Transverse colon (tissue), 4 donors: ENCODE results near the gene PADI6. TPM values are rescaled to one million over a fixed set of nuclear protein-coding genes. Genes with fewer than 3 reads are reported as not detected.

Experiments used
- DNase-seq: peaks from one replicate; pipeline ENCODE4 v3.0.0-alpha.2; 2019
- H3K27ac ChIP-seq, 4 donors: fragments of 200-600 bp; sonication (generic); 2 replicates each; pipeline ENCODE4 v1.5.1; 2016 to 2018; ENCODE audit warnings: inconsistent platforms in 4 of 4
- H3K27me3 ChIP-seq: fragments of 200-600 bp; sonication (generic); 2 replicates; pipeline ENCODE4 v1.5.1; 2017; ENCODE audit warnings: inconsistent platforms
- H3K36me3 ChIP-seq, 4 donors: fragments of 200-600 bp; sonication (generic); 2 replicates each; pipeline ENCODE4 v1.5.1; 2017 to 2019; ENCODE audit warnings: inconsistent platforms in 4 of 4
- H3K4me1 ChIP-seq, 4 donors: fragments of 200-600 bp; sonication (generic); 2 replicates each; pipeline ENCODE4 v1.5.1; 2017 to 2020; ENCODE audit warnings: inconsistent platforms in 4 of 4
- H3K4me3 ChIP-seq, 4 donors: fragments of 200-600 bp; sonication (generic); 1 replicate in 1 of 4; 2 replicates in 3 of 4; pipeline versions ENCODE4 v1.5.1 to v1.6.1; 2017 to 2019; ENCODE audit warnings: inconsistent platforms in 4 of 4
- H3K9me3 ChIP-seq, 2 donors: fragments of 200-600 bp; sonication (generic); 2 replicates each; pipeline ENCODE4 v1.5.1; 2017 to 2019; ENCODE audit warnings: inconsistent platforms in 2 of 2
- CTCF ChIP-seq, 5 experiments: fragments of 200-600 bp in 3 of 5; fragments of 450-650 bp in 2 of 5; sonication (generic) in 3 of 5; IDR thresholded peaks; 1 replicate in 2 of 5; 2 replicates in 3 of 5; pipeline ENCODE4 v1.5.1; 2016 to 2017; ENCODE audit warnings: antibody characterized with exemption in 5 of 5, inconsistent platforms in 3 of 5, mild to moderate bottlenecking in 2 of 5, moderate library complexity in 1 of 5
- EP300 ChIP-seq: sonication (generic); formaldehyde crosslinking; IDR thresholded peaks from one replicate; pipeline ENCODE4 v1.6.1; 2017; ENCODE audit warnings: antibody characterized with exemption, low read depth
- POLR2A ChIP-seq: fragments of 450-650 bp; IDR thresholded peaks from one replicate; pipeline ENCODE4 v1.6.1; 2016; ENCODE audit warnings: antibody characterized with exemption, mild to moderate bottlenecking, moderate library complexity
- POLR2AphosphoS5 ChIP-seq, 3 donors: sonication (generic); formaldehyde crosslinking; IDR thresholded peaks; one replicate each; pipeline ENCODE4 v1.6.1; 2016; ENCODE audit warnings: antibody characterized with exemption in 3 of 3
- WGBS, 2 donors: methylation state at CpG; one replicate each; pipeline ENCODE4 v1.1.5; 2018; ENCODE audit warnings: low coverage in 1 of 2; 5-methylcytosine and 5-hydroxymethylcytosine counted together
- in situ Hi-C, 4 donors: fragments of 200-750 bp; cut with MboI; loops; one replicate each; pipeline versions ENCODE4 v1.15.0 to v1.15.1; 2017; ENCODE audit warnings: low sequenced_read_pairs in 3 of 4, low pct_ligation_motif_present in 1 of 4, low pct_unique_long_range_greater_than_20kb in 1 of 4
- intact Hi-C: fragments of 100-400 bp; cut with DNase I; formaldehyde crosslinking; loops from one replicate; pipeline ENCODE4 v1.15.1; 2023; ENCODE audit warnings: low total_unique reads
- total RNA-seq, 4 donors: library from RNA; depleted of rRNA; stranded (reverse); fragments of >200 nt; gene quantifications; one replicate each; pipeline ENCODE4 v1.1.0, GENCODE V29; 2016

The PADI6 gene
- total RNA-seq, 4 donors from 2014 or later, result not detected

GRCh38 chr1:17409391-17409811, 37.4 kb downstream of the PADI6 start:
- 96% methylated on average over 10 of the region's 10 CpGs; no CpG with 5 or more reads in 1 of the 2 donors for WGBS, 2 donors
- no peaks in the 10 kb centered on the region for H3K4me1 ChIP-seq
- no peak overlapping the region for H3K4me3 ChIP-seq
- intact Hi-C loops, result no loop called here
- no peak for DNase-seq
- H3K9me3 ChIP-seq, result no peaks in the 10 kb centered on the region
- H3K27me3 ChIP-seq, result no peaks in the 10 kb centered on the region
- no peak overlapping the region for H3K27ac ChIP-seq
- TF ChIP-seq POLR2AphosphoS5 (IDR thresholded peaks at IDR 0.05) (no peak), POLR2A (no peak), CTCF (IDR thresholded peaks at IDR 0.05) (no peak), EP300 (no peak)
- H3K36me3 ChIP-seq, result peaks cover 0 to 49% (median 21%) of the 10 kb centered on the region in 4 donors
- in situ Hi-C loops, result no loop called here

- WGBS, 2 donors, result 87 to 89% methylated on average over 4 to 16 of the region's 16 CpGs
- no peak for TF ChIP-seq EP300
- TF ChIP-seq CTCF (IDR thresholded peaks at IDR 0.05), result no peak
- TF ChIP-seq POLR2AphosphoS5 (IDR thresholded peaks at IDR 0.05), result no peak
- no peak for TF ChIP-seq POLR2A
- Histone ChIP-seq H3K27ac (no peak overlapping the region), H3K4me1 (no peaks in the 10 kb centered on the region), H3K36me3 (peaks cover 0 to 68% (median 31%) of the 10 kb centered on the region in 4 donors), H3K27me3 (no peaks in the 10 kb centered on the region), H3K9me3 (no peaks in the 10 kb centered on the region), H3K4me3 (no peak overlapping the region)
- no peak for DNase-seq
- in situ Hi-C loops (no loop called here), intact Hi-C loops (no loop called here)
Observed at GRCh38 chr1:17412093-17412870, 40.3 kb downstream of the PADI6 start.

- Histone ChIP-seq H3K4me1 (no peaks in the 10 kb centered on the region), H3K36me3 (peaks cover 0 to 66% (median 33%) of the 10 kb centered on the region in 4 donors), H3K9me3 (no peaks in the 10 kb centered on the region), H3K27ac (no peak overlapping the region), H3K27me3 (no peaks in the 10 kb centered on the region), H3K4me3 (no peak overlapping the region)
- intact Hi-C loops (no loop called here), in situ Hi-C loops (no loop called here)
- TF ChIP-seq POLR2AphosphoS5 (IDR thresholded peaks at IDR 0.05) (no peak), EP300 (no peak), POLR2A (no peak), CTCF (IDR thresholded peaks at IDR 0.05) (no peak)
- no peak for DNase-seq
- WGBS, 2 donors, result 85% methylated on average over 2 of the region's 2 CpGs; no CpG with 5 or more reads in 1 of the 2 donors
Observed at GRCh38 chr1:17414022-17414421, 42.0 kb downstream of the PADI6 start.

- intact Hi-C loops, result no loop called here
Observed at GRCh38 chr1:17416389-17416788, 44.4 kb downstream of the PADI6 start.

More at GRCh38 chr1:17416389-17416788, 44.4 kb downstream of the PADI6 start:
- no peaks in the 10 kb centered on the region for H3K4me1 ChIP-seq
- DNase-seq, result no peak
- no peaks in the 10 kb centered on the region for H3K27me3 ChIP-seq
- peaks cover 0 to 55% (median 30%) of the 10 kb centered on the region in 4 donors for H3K36me3 ChIP-seq
- WGBS, 2 donors, result 72 to 90% methylated on average over 9 to 20 of the region's 20 CpGs
- H3K9me3 ChIP-seq, result no peaks in the 10 kb centered on the region
- TF ChIP-seq CTCF (IDR thresholded peaks at IDR 0.05), result no peak
- TF ChIP-seq POLR2A, result no peak
- TF ChIP-seq POLR2AphosphoS5 (IDR thresholded peaks at IDR 0.05), result no peak
- no peak for TF ChIP-seq EP300
- in situ Hi-C loops, result no loop called here
- no peak overlapping the region for H3K4me3 ChIP-seq
- no peak overlapping the region for H3K27ac ChIP-seq
